WI38 (cell line): ENCODE results near the gene EBF3.

Experiments used
- H3K4me3 ChIP-seq: 2 replicates; pipeline ENCODE4 v1.5.1; 2011; ENCODE audit warnings: low read depth, mild to moderate bottlenecking, control low read depth, low read length
- TF ChIP-seq, protein P1 (sequence below): IDR thresholded peaks from 2 replicates; pipeline ENCODE4 v1.5.1; 2012; ENCODE audit warnings: low read depth, mild to moderate bottlenecking, control low read depth, low read length

Gene EBF3

GRCh38 chr10:129852829-129853561 lies 111.1 kb downstream of the EBF3 start:
- TF ChIP-seq, protein P1, sequence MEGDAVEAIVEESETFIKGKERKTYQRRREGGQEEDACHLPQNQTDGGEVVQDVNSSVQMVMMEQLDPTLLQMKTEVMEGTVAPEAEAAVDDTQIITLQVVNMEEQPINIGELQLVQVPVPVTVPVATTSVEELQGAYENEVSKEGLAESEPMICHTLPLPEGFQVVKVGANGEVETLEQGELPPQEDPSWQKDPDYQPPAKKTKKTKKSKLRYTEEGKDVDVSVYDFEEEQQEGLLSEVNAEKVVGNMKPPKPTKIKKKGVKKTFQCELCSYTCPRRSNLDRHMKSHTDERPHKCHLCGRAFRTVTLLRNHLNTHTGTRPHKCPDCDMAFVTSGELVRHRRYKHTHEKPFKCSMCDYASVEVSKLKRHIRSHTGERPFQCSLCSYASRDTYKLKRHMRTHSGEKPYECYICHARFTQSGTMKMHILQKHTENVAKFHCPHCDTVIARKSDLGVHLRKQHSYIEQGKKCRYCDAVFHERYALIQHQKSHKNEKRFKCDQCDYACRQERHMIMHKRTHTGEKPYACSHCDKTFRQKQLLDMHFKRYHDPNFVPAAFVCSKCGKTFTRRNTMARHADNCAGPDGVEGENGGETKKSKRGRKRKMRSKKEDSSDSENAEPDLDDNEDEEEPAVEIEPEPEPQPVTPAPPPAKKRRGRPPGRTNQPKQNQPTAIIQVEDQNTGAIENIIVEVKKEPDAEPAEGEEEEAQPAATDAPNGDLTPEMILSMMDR = no peak

GRCh38 chr10:129851941-129852640 lies 112.0 kb downstream of the EBF3 start:
- TF ChIP-seq, protein P1 = no peak
- no peak overlapping the region for H3K4me3 ChIP-seq

More at GRCh38 chr10:129852829-129853561, 111.1 kb downstream of the EBF3 start:
- no peak overlapping the region for H3K4me3 ChIP-seq

- TF ChIP-seq, protein P1 = no peak
- no peak overlapping the region for H3K4me3 ChIP-seq
Measured at GRCh38 chr10:129850790-129851189, 113.3 kb downstream of the EBF3 start.

DNA sequence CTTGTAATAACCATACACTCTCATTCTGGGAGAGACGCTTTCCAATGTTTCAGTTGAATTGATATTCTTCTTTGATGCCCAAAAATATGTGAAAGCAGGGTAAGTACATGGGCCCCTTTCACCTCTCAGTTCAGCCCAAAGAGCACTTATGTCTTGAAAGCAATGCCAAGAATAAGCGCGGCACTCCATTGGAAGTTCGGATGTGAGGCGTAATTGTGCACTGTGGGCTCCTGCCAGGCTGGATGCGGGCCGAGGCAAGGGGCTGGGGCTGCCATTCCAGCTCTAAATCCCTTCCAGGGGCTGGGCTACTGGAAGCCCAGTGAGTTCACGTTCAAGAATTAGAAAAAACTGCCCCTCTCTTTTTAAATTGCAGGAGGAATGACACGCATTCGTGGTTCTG lies 113.8 kb downstream of the EBF3 start:
- TF ChIP-seq, protein P1 = no peak
- no peak overlapping the region for H3K4me3 ChIP-seq

GRCh38 chr10:129849853-129850252 lies 114.2 kb downstream of the EBF3 start:
- no peak overlapping the region for H3K4me3 ChIP-seq
- TF ChIP-seq, protein P1 = no peak

DNA sequence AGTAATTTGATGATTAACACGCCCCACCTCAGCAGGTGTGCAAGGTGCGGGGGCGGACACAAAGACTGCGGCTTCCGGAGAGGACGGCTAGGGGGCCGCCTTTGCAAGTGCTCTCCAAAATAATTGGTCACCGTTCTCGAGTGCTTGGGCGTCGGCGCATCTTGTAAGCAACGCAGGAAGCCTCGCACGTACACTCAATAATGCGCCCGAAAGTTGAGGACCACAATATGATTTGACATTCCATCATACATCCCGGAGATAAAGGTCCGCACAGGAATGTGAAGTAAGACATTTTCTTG lies 114.7 kb downstream of the EBF3 start:
- no peak overlapping the region for H3K4me3 ChIP-seq
- TF ChIP-seq, protein P1 = no peak

DNA sequence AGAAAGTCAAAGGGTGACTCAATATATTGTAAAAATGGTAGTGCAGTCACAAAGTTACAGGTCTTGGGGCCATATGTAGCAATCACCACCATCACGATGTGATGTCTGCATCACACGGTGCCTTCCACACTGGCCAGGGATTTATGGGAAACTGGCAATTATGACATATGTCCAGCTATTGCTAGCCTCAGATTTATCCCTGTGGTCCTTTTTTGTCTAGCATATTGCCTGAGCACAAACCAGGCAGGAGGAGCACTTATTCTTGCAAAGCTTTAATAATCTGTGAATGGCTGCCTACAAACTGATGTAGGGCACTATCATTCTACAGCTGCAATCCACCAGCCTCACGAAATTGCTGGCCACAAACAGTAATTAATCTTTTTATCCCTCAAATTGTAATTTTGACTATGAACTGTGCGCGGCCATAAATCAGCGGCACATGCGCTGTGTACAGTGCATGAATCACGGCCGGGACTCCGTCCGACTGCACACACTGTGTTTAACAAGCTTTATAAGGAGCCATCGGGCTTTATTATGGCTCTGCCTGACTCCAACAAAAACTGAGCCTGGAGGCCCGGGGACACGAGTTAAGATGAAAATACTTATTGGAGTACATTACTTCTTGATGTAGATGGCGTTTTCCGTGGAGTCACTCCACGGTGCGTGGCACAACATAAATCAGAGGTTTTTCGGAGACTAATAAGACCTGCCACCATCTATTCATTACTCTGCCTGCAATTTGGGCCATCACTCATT lies 115.2 kb downstream of the EBF3 start:
- no peak overlapping the region for H3K4me3 ChIP-seq

More for the DNA sequence above, 115.2 kb downstream of the EBF3 start:
- TF ChIP-seq, protein P1 = no peak
